Ovary (tissue), 9 donors: Measurements from ENCODE around the gene MYOC. TPM values are rescaled to one million over a fixed set of nuclear protein-coding genes. Genes with fewer than 3 reads are reported as not detected.
"Not testable (repeated sequence)": the region's sequence is repeated elsewhere in the genome, so short reads cannot be mapped to it uniquely, and the experiment has no call there.

Experiments used
- DNase-seq, 5 donors: peaks; one replicate each; pipeline ENCODE4 v3.0.0-alpha.2; 2019 to 2020
- H3K27ac ChIP-seq, 2 donors: fragments of 200-600 bp; one replicate each; pipeline versions ENCODE4 v1.5.1 to v1.8.0; 2019 to 2022
- H3K27me3 ChIP-seq: fragments of 200-600 bp; one replicate; pipeline ENCODE4 v1.8.0; 2022
- H3K36me3 ChIP-seq: fragments of 200-600 bp; sonication (generic); one replicate; pipeline ENCODE4 v1.5.1; 2019
- H3K4me1 ChIP-seq: one replicate; pipeline ENCODE4 v1.8.1; 2013; ENCODE audit warnings: mild to moderate bottlenecking, moderate library complexity; ENCODE audit not compliant: insufficient read depth
- H3K4me3 ChIP-seq: fragments of 200-600 bp; sonication (generic); one replicate; pipeline ENCODE4 v1.5.1; 2017
- H3K9me3 ChIP-seq, 2 donors: fragments of 200-600 bp in 1 of 2; sonication (generic) in 1 of 2; one replicate each; pipeline versions ENCODE4 v1.5.1 to v1.8.1; 2013 to 2019; ENCODE audit warnings: mild to moderate bottlenecking in 1 of 2, moderate library complexity in 1 of 2
- CTCF ChIP-seq, 3 donors: fragments of 450-650 bp in 2 of 3; fragments of 200-600 bp in 1 of 3; IDR thresholded peaks; one replicate each; pipeline versions ENCODE4 v1.5.1 to v1.8.0; 2016 to 2022; ENCODE audit warnings: antibody characterized with exemption in 3 of 3, mild to moderate bottlenecking in 1 of 3
- EP300 ChIP-seq: sonication (generic); formaldehyde crosslinking; IDR thresholded peaks from one replicate; pipeline ENCODE4 v1.6.1; 2017; ENCODE audit warnings: antibody characterized with exemption
- POLR2A ChIP-seq: fragments of 450-650 bp; IDR thresholded peaks from one replicate; pipeline ENCODE4 v1.6.1; 2017; ENCODE audit warnings: antibody characterized with exemption, mild to moderate bottlenecking, moderate library complexity
- WGBS, 3 donors: extraction: QIAGEN DNeasy Blood & Tissue Kit in 1 of 3; methylation state at CpG; one replicate each; pipeline versions ENCODE4 v1.1.5 to v1.1.7; 2013 to 2017; 5-methylcytosine and 5-hydroxymethylcytosine counted together
- intact Hi-C, 4 donors: fragments of 100-400 bp; cut with DNase I; formaldehyde crosslinking; loops; one replicate each; pipeline versions ENCODE4 v1.11.0 to v1.15.1; 2022 to 2023
- polyA plus RNA-seq, 2 donors: library from polyadenylated mRNA; stranded (reverse); fragments of 200-250 nt in 1 of 2; fragments of 350-450 nt in 1 of 2; fragmentation: Illumina TruSeq in 1 of 2; extraction: RNeasy Lipid Tissue Mini Kit (QIAGEN cat#74804) in 1 of 2; gene quantifications; one replicate each; pipeline ENCODE4 v1.2.3, GENCODE V29; 2013 to 2014
- total RNA-seq, 7 donors: library from RNA; depleted of rRNA in 2 of 7; stranded (reverse); fragments of >200 nt in 2 of 7; fragmentation: NEBNext Ultra II Directional in 3 of 7; extraction: Animal tissue kit (Norgen Biotek cat#: 25700) in 3 of 7; gene quantifications; one replicate each; pipeline versions ENCODE4 v1.1.0 to v1.2.4, GENCODE V29; 2016 to 2023
- donor health status: DM: no; HTN: no; CAD: no; lungs with moderate emphysema.
- donor health status: DM: no; HTN: no; CAD: no.
- donor health status: Bipolar disorder and iron deficiency.
- donor health status: DM: yes; HTN: yes; CAD: no.
- donor health status: DM: no; HTN: no; CAD: no.
- donor health status: DM: yes; HTN: yes; CAD: no.

MYOC gene
- total and polyA plus RNA-seq, 9 donors = 0.56 to 9.4 (median 1.1) TPM; not detected in 1

GRCh38 chr1:171623651-171624331, 28.7 kb downstream of the MYOC start:
- no peaks in the 10 kb centered on the region for H3K4me1 ChIP-seq
- intact Hi-C loops = no loop called here
- H3K27me3 ChIP-seq = no peaks in the 10 kb centered on the region
- no peaks in the 10 kb centered on the region for H3K9me3 ChIP-seq
- 78 to 81% (median 78%) methylated on average over 9 of the region's 9 CpGs for WGBS, 3 donors
- no peak overlapping the region for H3K4me3 ChIP-seq
- DNase-seq = no peak
- no peaks in the 10 kb centered on the region for H3K36me3 ChIP-seq
- no peak overlapping the region for H3K27ac ChIP-seq
- TF ChIP-seq EP300 (no peak), CTCF (IDR thresholded peaks at IDR 0.05) (no peak), POLR2A (no peak)

GRCh38 chr1:171622152-171622462, 30.4 kb downstream of the MYOC start, which contains the start of gene MYOCOS:
Gene MYOCOS, plus strand, starts transcription at chr1:171622243. Its CDS starts 1,641 bp downstream, at chr1:171623884.
- TF ChIP-seq POLR2A = no peak
- Histone ChIP-seq H3K27me3 (no peaks in the 10 kb centered on the region), H3K4me3 (no peak within 1 kb of the TSS), H3K27ac (no peak within 1 kb of the TSS), H3K36me3 (no peaks in the 10 kb centered on the region), H3K9me3 (no peaks in the 10 kb centered on the region), H3K4me1 (no peaks in the 10 kb centered on the region)
- 30 to 42% (median 38%) methylated on average over 7 of the region's 7 CpGs for WGBS, 3 donors
- intact Hi-C loops = no loop called here
- DNase-seq = no peak

- Histone ChIP-seq H3K27ac (no peak overlapping the region), H3K36me3 (no peaks in the 10 kb centered on the region), H3K4me3 (no peak overlapping the region), H3K4me1 (no peaks in the 10 kb centered on the region), H3K9me3 (no peaks in the 10 kb centered on the region), H3K27me3 (no peaks in the 10 kb centered on the region)
- no peak for DNase-seq
- WGBS, 3 donors = 54 to 69% (median 64%) methylated on average over 2 of the region's 2 CpGs
- intact Hi-C loops = no loop called here
- no peak for TF ChIP-seq EP300
- TF ChIP-seq CTCF (IDR thresholded peaks at IDR 0.05) = no peak
- TF ChIP-seq POLR2A = no peak
Measured at GRCh38 chr1:171616586-171616985, 35.9 kb downstream of the MYOC start.

GRCh38 chr1:171615122-171615906, 37.2 kb downstream of the MYOC start:
- H3K27ac ChIP-seq, H3K4me1 ChIP-seq, DNase-seq, H3K9me3 ChIP-seq, H3K27me3 ChIP-seq, intact Hi-C loops, H3K4me3 ChIP-seq, H3K36me3 ChIP-seq: not testable (repeated sequence)
- WGBS, 3 donors = 86 to 90% (median 88%) methylated on average over 14 of the region's 14 CpGs

- Histone ChIP-seq H3K36me3 (no peaks in the 10 kb centered on the region), H3K4me1 (no peaks in the 10 kb centered on the region), H3K27me3 (no peaks in the 10 kb centered on the region), H3K9me3 (no peaks in the 10 kb centered on the region), H3K4me3 (no peak overlapping the region), H3K27ac (no peak overlapping the region)
- TF ChIP-seq POLR2A (no peak), EP300 (no peak), CTCF (IDR thresholded peaks at IDR 0.05) (no peak)
- WGBS, 3 donors = 61 to 92% (median 68%) methylated on average over 1 of the region's 1 CpG
- intact Hi-C loops = no loop called here
- DNase-seq = no peak
Measured at GRCh38 chr1:171613282-171613681, 39.2 kb downstream of the MYOC start.
